Activated CD4-positive, alpha-beta memory T cell treated with anti-CD3 and anti-CD28 coated beads for 36 hours (primary cell): ENCODE data around the gene TAPBPL. TPM values are rescaled to one million over a fixed set of nuclear protein-coding genes. Genes with fewer than 3 reads are reported as not detected.
A peak's percentile ranks its signal among the peaks of the same experiment; 100 is the strongest.

Experiments used
- CTCF ChIA-PET: fragments of 350-600 bp; sonication (Branson Sonifier 250); formaldehyde crosslinking; loops from one replicate; lab custom pipeline; 2021; ENCODE audit warnings: antibody characterized with exemption, inconsistent platforms; lab: Charles Lee
- POLR2A ChIA-PET: fragments of 350-600 bp; sonication (Branson Sonifier 250); formaldehyde crosslinking; loops from one replicate; lab custom pipeline; 2021; ENCODE audit warnings: antibody characterized with exemption; lab: Charles Lee
- DNase-seq: peaks from one replicate; pipeline ENCODE4 v3.0.0-alpha.2; 2020
- H3K27ac Mint-ChIP-seq: one replicate; pipeline ENCODE4 v1.8.0; 2021; ENCODE audit warnings: mixed read lengths
- H3K27me3 Mint-ChIP-seq: one replicate; pipeline ENCODE4 v1.8.0; 2021; ENCODE audit warnings: mixed read lengths
- H3K36me3 Mint-ChIP-seq: one replicate; pipeline ENCODE4 v1.8.0; 2021; ENCODE audit warnings: mixed read lengths
- H3K4me1 Mint-ChIP-seq: one replicate; pipeline ENCODE4 v1.8.0; 2021; ENCODE audit warnings: low read depth, mixed read lengths
- H3K4me3 Mint-ChIP-seq: one replicate; pipeline ENCODE4 v1.8.0; 2021; ENCODE audit warnings: mild to moderate bottlenecking, mixed read lengths
- H3K9me3 Mint-ChIP-seq: one replicate; pipeline ENCODE4 v1.8.0; 2021; ENCODE audit warnings: mixed read lengths
- intact Hi-C: fragments of 100-400 bp; cut with micrococcal nuclease; formaldehyde crosslinking; loops from one replicate; pipeline ENCODE4 v1.15.1; 2023
- total RNA-seq, 2 experiments: library from RNA; stranded (reverse); gene quantifications; one replicate each; pipeline ENCODE4 v1.2.3, GENCODE V29; 2021

TAPBPL gene
- total RNA-seq, 2 experiments from 2014 or later, result 33.4 to 35.0 TPM

- CTCF ChIA-PET, result interaction anchor here (2.5 to 5.9 kb wide), 3 partner anchors 9 to 28 kb away, joined by 21 to 50 read pairs (median 26); no protein-coding TSS in a partner anchor
- intact Hi-C loops, result loop anchor here (1.0 to 10.0 kb wide), 3 partner anchors 8 to 332 kb away; partner anchors contain the start of gene CD4
- Mint-ChIP-seq H3K4me1 (peaks cover 58% of the 10 kb centered on the region), H3K9me3 (no peaks in the 10 kb centered on the region), H3K27me3 (no peaks in the 10 kb centered on the region), H3K4me3 (peak overlapping the region; percentile 99), H3K27ac (peak overlapping the region; percentile 100), H3K36me3 (peaks cover 70% of the 10 kb centered on the region)
- POLR2A ChIA-PET, result interaction anchor here (1.7 to 4.7 kb wide), 7 partner anchors 8 to 29 kb away, joined by 6 to 93 read pairs (median 16); partner anchors contain the start of gene VAMP1
- peak; percentile 65 for DNase-seq
Observed at GRCh38 chr12:6452944-6453630, 1.2 kb downstream of the TAPBPL start.

GRCh38 chr12:6457220-6457945, 5.5 kb downstream of the TAPBPL start:
- Mint-ChIP-seq H3K27me3 (no peaks in the 10 kb centered on the region), H3K4me3 (no peak overlapping the region), H3K27ac (peak overlapping the region; percentile 65), H3K9me3 (no peaks in the 10 kb centered on the region), H3K36me3 (peaks cover 85% of the 10 kb centered on the region), H3K4me1 (peaks cover 76% of the 10 kb centered on the region)
- intact Hi-C loops, result loop anchor here (10.0 kb wide), 1 partner anchor 327 kb away; the partner anchor contains the start of gene CD4
- CTCF ChIA-PET, result interaction anchor here (0.9 to 1.8 kb wide), 2 partner anchors 8 to 13 kb away, joined by 3 to 16 read pairs; partner anchors contain the start of gene CD27
- no peak for DNase-seq
- POLR2A ChIA-PET, result interaction anchor here (0.9 to 1.2 kb wide), 5 partner anchors 8 to 75 kb away, joined by 3 to 5 read pairs (median 4); no protein-coding TSS in a partner anchor

- Mint-ChIP-seq H3K36me3 (peaks cover 85% of the 10 kb centered on the region), H3K27me3 (no peaks in the 10 kb centered on the region), H3K9me3 (no peaks in the 10 kb centered on the region), H3K4me3 (no peak overlapping the region), H3K4me1 (peaks cover 80% of the 10 kb centered on the region), H3K27ac (peak overlapping the region; percentile 71)
- ChIA-PET POLR2A (interaction anchor here (0.9 to 6.1 kb wide), 6 partner anchors 7 to 78 kb away, joined by 3 to 96 read pairs (median 39); partner anchors contain the start of genes CD27, TAPBPL and VAMP1), CTCF (interaction anchor here (0.7 to 8.4 kb wide), 4 partner anchors 13 to 95 kb away, joined by 3 to 288 read pairs (median 24); partner anchors contain the start of gene CD27)
- peak; percentile 11 for DNase-seq
- intact Hi-C loops, result loop anchor here (10.0 kb wide), 1 partner anchor 326 kb away; the partner anchor contains the start of gene CD4
Observed at GRCh38 chr12:6458281-6459003, 6.6 kb downstream of the TAPBPL start.

DNA sequence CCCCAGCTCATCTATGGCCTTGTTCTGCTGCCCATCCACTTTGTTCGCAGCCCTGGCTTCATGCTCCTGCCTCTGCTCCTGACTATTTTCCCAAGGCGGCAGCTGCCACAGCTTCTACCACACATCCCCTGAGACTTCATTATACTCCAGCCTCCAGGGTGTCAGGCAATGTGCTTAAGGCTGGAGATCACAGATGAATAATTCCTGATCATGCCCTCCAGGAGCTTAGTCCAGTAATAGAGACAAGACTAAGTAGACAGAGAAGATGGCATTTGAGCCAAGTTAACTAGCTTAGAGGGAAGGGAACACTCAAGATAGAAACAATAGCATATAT, 7.1 kb downstream of the TAPBPL start:
- ChIA-PET POLR2A (interaction anchor here (1.1 to 6.1 kb wide), 6 partner anchors 8 to 80 kb away, joined by 3 to 96 read pairs (median 43); partner anchors contain the start of genes CD27, TAPBPL and VAMP1), CTCF (interaction anchor here (0.7 to 8.4 kb wide), 4 partner anchors 13 to 95 kb away, joined by 3 to 288 read pairs (median 24); partner anchors contain the start of gene CD27)
- DNase-seq, result no peak
- intact Hi-C loops, result loop anchor here (10.0 kb wide), 1 partner anchor 326 kb away; the partner anchor contains the start of gene CD4
- H3K27ac Mint-ChIP-seq, result peak overlapping the region; percentile 71
- no peaks in the 10 kb centered on the region for H3K27me3 Mint-ChIP-seq
- H3K9me3 Mint-ChIP-seq, result no peaks in the 10 kb centered on the region
- H3K36me3 Mint-ChIP-seq, result peaks cover 83% of the 10 kb centered on the region
- H3K4me3 Mint-ChIP-seq, result no peak overlapping the region
- peaks cover 80% of the 10 kb centered on the region for H3K4me1 Mint-ChIP-seq

- Mint-ChIP-seq H3K4me1 (peaks cover 83% of the 10 kb centered on the region), H3K27me3 (no peaks in the 10 kb centered on the region), H3K27ac (peak overlapping the region; percentile 99), H3K4me3 (peak overlapping the region; percentile 76), H3K9me3 (no peaks in the 10 kb centered on the region), H3K36me3 (peaks cover 87% of the 10 kb centered on the region)
- ChIA-PET POLR2A (interaction anchor here (1.0 to 6.1 kb wide), 13 partner anchors 10 to 228 kb away, joined by 3 to 96 read pairs (median 11); partner anchors contain the start of genes CD27, GAPDH, MRPL51 and TAPBPL), CTCF (interaction anchor here (0.8 to 8.4 kb wide), 12 partner anchors 9 to 138 kb away, joined by 3 to 288 read pairs (median 8); partner anchors contain the start of genes CD27, MRPL51, TAPBPL and VAMP1)
- DNase-seq, result peak; percentile 67
- intact Hi-C loops, result loop anchor here (1.0 kb wide), 1 partner anchor 9 kb away; the partner anchor contains the start of gene TAPBPL
Observed at GRCh38 chr12:6460751-6461371, 9.0 kb downstream of the TAPBPL start.

- peak; percentile 92 for DNase-seq
- peaks cover 87% of the 10 kb centered on the region for H3K4me1 Mint-ChIP-seq
- intact Hi-C loops, result loop anchor here (1.0 to 2.0 kb wide), 6 partner anchors 9 to 127 kb away; partner anchors contain the start of genes GAPDH, TAPBPL and VAMP1
- H3K4me3 Mint-ChIP-seq, result peak overlapping the region; percentile 76
- no peaks in the 10 kb centered on the region for H3K9me3 Mint-ChIP-seq
- peak overlapping the region; percentile 99 for H3K27ac Mint-ChIP-seq
- ChIA-PET POLR2A (interaction anchor here (1.0 to 6.1 kb wide), 13 partner anchors 9 to 228 kb away, joined by 3 to 96 read pairs (median 11); partner anchors contain the start of genes CD27, GAPDH, MRPL51 and TAPBPL), CTCF (interaction anchor here (0.6 to 8.4 kb wide), 17 partner anchors 9 to 138 kb away, joined by 3 to 288 read pairs (median 5); partner anchors contain the start of genes CD27, MRPL51, TAPBPL and VAMP1)
- peaks cover 91% of the 10 kb centered on the region for H3K36me3 Mint-ChIP-seq
- H3K27me3 Mint-ChIP-seq, result no peaks in the 10 kb centered on the region
Observed at GRCh38 chr12:6461401-6462233, 9.8 kb downstream of the TAPBPL start.

DNA sequence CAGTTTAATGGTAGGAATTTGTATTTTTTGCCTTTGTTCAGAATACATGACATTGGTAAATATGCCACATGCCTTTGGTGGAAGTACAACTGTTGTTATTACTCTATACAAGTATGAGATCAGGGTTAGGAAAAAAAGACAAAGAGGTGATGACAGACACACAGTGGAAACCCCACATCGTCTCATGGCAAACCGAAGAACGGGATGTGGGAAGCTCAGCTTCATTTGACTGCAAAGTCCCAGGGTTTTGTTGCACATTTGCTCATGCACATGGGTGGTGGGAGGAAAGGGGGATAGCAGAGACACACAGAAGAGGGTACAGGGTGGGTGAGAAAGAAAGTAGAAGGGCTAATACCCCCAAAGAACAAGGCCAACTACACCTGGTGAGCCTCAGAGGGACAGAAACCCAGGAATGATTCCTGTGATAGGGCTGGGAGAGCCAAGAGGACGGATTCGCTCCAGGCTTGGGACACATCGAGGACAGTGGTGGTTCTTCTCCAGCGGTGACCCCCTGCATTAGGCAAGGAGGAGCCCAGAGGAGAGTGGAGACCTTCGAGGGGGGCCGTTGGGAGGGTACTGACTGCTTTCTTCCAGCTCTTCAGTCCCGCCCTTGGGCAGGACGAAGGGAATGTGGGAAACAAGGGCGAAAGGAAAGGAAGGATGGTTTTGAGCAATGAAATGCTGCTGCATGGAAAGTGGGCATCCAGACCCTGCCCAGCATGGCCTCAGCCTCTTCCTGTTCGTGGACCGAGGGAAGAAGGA, 10.6 kb downstream of the TAPBPL start:
- H3K27ac Mint-ChIP-seq, result peak overlapping the region; percentile 99
- H3K4me1 Mint-ChIP-seq, result peaks cover 89% of the 10 kb centered on the region
- H3K4me3 Mint-ChIP-seq, result peak overlapping the region; percentile 76
- ChIA-PET POLR2A (interaction anchor here (1.0 to 6.1 kb wide), 13 partner anchors 8 to 227 kb away, joined by 3 to 96 read pairs (median 11); partner anchors contain the start of genes CD27, GAPDH, MRPL51 and TAPBPL), CTCF (interaction anchor here (0.6 to 8.4 kb wide), 16 partner anchors 8 to 139 kb away, joined by 3 to 288 read pairs (median 6); partner anchors contain the start of genes CD27, MRPL51, TAPBPL and VAMP1)
- no peaks in the 10 kb centered on the region for H3K27me3 Mint-ChIP-seq
- intact Hi-C loops, result loop anchor here (1.0 to 2.0 kb wide), 5 partner anchors 8 to 128 kb away; partner anchors contain the start of genes GAPDH and VAMP1
- peak; percentile 71 for DNase-seq
- peaks cover 92% of the 10 kb centered on the region for H3K36me3 Mint-ChIP-seq
- no peaks in the 10 kb centered on the region for H3K9me3 Mint-ChIP-seq

GRCh38 chr12:6463216-6463615, 11.4 kb downstream of the TAPBPL start:
- POLR2A ChIA-PET, result interaction anchor here (1.0 to 6.1 kb wide), 8 partner anchors 12 to 127 kb away, joined by 3 to 96 read pairs (median 32); partner anchors contain the start of genes CD27, GAPDH, MRPL51 and TAPBPL
- CTCF ChIA-PET, result interaction anchor here (0.7 to 8.4 kb wide), 9 partner anchors 11 to 140 kb away, joined by 4 to 288 read pairs (median 7); partner anchors contain the start of genes CD27, GAPDH and TAPBPL
- no peaks in the 10 kb centered on the region for H3K9me3 Mint-ChIP-seq
- peak; percentile 38 for DNase-seq
- H3K4me1 Mint-ChIP-seq, result peaks cover 93% of the 10 kb centered on the region
- H3K4me3 Mint-ChIP-seq, result peak overlapping the region; percentile 76
- peaks cover 90% of the 10 kb centered on the region for H3K36me3 Mint-ChIP-seq
- intact Hi-C loops, result loop anchor here (2.0 kb wide), 2 partner anchors 72 to 128 kb away; partner anchors contain the start of gene GAPDH
- peak overlapping the region; percentile 99 for H3K27ac Mint-ChIP-seq
- no peaks in the 10 kb centered on the region for H3K27me3 Mint-ChIP-seq
